ENCODE measurements around the gene ZNF511.
"Not testable (repeated sequence)": the region's sequence is repeated elsewhere in the genome, so short reads cannot be mapped to it uniquely, and the experiment has no call there.

Gene ZNF511, protein sequence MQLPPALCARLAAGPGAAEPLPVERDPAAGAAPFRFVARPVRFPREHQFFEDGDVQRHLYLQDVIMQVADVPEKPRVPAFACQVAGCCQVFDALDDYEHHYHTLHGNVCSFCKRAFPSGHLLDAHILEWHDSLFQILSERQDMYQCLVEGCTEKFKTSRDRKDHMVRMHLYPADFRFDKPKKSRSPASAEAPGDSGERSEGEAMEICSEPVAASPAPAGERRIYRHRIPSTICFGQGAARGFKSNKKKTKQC

GRCh38 chr10:133308421-133309099 is at the start of gene ZNF511, which contains the start of gene TUBGCP2:
Gene ZNF511 (plus strand): TSS chr10:133308914. CDS start chr10:133308944, 30 bp downstream.
Gene TUBGCP2 (minus strand): TSS chr10:133308872. CDS start chr10:133302941, 5,931 bp downstream.
- peak; percentile 95 for DNase-seq (ENCODE audit: low spot score)

DNA sequence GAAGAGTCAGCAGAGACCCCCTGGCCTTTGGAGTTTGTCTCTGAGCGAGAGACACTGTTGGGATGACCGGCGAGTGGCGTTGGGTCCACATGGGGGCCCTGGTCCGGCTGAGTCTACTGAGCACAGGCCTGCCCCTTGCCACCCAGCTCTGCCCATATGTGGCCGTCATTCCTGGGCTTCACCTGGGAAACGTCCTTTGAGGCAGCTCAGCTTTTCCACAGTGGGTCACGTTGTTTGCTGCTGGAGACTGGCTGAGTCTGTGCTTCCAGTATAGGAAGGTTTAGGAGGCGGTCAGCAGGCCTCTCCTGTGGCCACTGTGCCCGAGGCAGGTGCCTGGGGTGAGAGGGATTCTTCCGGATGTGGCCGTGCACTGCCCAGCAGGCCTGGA is 49.1 kb upstream of the ZNF511 start:
- DNase-seq (ENCODE audit: low spot score), result no peak

DNA sequence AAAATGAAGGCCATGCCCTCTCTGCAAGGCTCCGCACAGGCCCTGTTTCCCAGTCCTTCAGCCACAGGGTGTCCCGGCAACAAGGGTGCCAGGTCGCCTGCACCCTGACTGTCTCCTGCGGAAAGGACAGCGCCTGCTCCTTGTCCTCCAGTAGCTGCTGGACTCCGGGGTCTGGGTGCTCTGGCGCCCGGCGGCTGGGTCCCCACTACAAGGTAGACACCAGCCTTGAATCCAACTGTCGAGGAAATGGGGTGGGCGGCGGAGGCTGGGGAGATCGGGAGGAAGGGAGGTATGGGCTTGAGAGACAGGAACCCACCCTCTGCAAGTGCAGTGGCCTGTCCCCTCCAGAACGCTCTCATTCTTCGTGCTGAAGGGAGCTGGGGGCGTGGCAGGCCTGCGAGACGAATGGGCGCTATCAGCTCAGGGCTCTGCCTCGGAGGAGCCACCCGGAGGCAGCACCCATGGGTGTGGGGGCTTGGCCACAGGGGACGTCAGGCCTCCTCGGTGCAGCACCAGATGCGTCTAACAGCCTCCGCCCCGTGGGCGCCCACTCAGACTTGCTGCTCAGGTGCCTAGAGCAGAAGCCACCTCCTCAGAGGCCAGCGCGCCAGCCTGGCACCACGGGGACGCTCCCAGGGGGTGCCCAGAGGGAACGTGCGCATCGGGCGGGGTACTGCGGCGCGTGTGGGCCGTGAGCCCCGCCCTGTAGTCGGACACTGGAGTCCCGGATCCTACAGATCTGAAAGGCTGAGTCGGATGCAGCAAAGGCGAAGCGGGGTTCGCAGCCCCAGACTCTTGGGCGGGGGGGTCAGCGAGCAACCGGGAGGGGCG is 47.6 kb upstream of the ZNF511 start:
- peak; percentile 72 for DNase-seq (ENCODE audit: low spot score)

GRCh38 chr10:133261726-133262325 is 46.9 kb upstream of the ZNF511 start:
- peak; percentile 94 for DNase-seq (ENCODE audit: low spot score)

DNA sequence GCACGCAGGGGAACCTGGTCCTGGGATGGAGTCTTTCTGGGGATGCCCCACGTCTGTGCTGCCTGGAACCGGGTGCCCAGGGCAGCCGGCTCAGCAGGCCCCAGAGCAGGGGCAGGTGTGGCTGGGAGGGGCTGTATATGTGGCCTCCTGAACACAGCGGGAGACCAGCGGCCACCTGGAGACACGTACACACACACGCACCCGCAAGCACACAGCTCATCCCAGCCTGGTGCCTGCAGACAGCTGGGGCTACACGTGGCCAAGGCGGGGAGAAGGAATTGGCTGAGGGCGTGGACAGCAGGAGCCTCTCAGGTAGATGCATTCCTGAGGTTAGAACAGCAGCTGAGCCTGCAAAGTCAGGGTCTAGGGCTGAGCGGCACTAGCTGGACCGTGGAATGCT is 46.0 kb upstream of the ZNF511 start:
- no peak for DNase-seq (ENCODE audit: low spot score)

DNA sequence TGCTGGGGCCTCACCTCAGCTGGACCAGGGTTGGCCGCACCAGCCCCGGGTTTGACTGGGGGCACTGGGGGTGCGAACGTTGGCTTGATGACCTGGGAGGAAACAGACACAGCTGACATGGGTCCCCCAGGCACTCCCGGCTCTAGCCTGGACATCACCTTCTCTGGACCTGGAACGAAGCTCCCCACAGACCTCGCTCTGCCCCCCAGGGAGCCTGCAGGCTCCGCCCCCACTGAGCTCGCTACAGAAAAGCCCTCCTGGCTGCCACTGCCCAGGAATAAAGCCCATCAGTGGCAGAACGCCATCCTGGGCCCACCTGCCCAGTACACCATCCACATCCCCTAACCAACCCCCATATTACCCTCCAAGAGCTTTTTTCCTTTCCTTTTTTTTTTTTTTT is 45.0 kb upstream of the ZNF511 start:
- DNase-seq (ENCODE audit: low spot score), result no peak

DNA sequence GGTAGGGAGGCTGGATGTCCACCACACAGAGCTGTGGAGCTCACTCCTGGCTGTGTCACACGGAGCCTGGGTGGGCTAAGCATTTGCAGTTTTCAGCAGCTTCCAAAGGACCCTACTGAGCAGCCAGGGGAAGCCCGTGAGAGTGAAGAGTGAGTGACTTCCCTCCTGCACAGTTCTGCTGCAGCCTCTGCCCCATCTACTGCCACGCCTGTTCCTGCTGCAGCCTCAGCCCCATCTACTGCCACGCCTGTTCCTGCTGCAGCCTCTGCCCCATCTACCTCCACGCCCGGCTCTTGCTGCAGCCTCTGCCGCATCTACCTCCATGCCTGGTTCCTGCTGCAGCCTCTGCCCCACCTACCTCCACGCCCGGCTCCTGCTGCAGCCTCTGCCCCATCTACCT is 44.3 kb upstream of the ZNF511 start:
- no peak for DNase-seq (ENCODE audit: low spot score)

GRCh38 chr10:133265052-133265451 is 43.7 kb upstream of the ZNF511 start:
- not testable (repeated sequence) for DNase-seq (ENCODE audit: low spot score)

DNA sequence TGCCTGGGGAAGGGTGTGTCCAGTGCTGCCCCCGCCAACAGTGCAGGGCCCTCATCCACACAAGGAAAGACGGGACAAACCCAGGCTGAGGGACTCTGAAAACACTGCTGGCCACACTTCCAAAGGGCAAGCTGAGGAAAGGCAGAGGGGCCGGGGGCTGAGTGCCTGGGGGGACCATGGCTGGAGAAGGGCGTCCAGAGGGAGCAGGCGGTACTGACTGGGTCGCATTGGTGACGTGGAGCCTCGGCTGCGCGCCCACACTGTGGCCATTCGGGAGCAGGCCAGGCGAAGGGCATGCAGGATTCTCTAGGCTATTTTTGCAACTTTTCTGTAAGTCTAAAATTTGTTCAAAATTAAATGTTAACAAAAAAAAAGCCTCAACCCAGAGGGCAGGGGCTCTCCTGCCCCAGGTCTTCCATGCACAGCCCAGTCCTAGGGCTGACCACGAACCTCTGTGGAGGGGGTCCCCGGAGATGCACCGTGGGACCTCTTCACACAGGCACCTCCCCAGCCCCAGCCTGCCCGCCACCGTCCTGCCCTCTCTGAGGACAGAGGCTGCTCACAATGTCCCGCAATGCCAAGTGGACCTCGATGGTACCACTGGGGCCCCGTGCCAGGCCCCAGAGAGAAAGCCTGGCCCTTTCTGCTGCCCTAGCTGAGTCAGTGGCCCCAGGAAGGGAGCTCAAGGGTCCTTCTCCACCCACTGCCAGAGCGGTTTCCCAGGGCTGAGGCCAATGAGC is 42.5 kb upstream of the ZNF511 start:
- DNase-seq (ENCODE audit: low spot score), result no peak

- DNase-seq (ENCODE audit: low spot score), result no peak
Observed at GRCh38 chr10:133267293-133267692, 41.4 kb upstream of the ZNF511 start.

- no peak for DNase-seq (ENCODE audit: low spot score)
Observed at GRCh38 chr10:133267829-133268228, 40.9 kb upstream of the ZNF511 start.

DNA sequence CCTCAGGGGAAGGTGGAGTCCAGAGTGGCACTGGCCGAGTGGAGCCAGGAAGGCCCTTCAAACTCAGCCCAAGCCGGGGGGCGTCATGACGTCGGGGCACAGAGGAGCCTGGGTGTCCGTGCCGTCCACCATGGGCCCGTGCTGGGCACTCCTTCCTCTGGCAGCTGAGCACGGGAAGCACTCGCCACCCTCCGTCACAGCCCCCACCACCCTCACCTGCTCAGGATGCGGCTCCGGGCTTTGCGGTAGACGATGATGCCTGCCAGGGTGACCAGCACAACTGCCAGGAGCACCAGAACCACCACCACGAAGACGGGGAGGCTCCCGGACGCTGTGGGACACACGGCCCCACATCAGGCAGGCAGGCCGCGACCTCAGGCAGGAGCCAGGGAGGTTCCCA is 40.2 kb upstream of the ZNF511 start:
- no peak for DNase-seq (ENCODE audit: low spot score)

DNA sequence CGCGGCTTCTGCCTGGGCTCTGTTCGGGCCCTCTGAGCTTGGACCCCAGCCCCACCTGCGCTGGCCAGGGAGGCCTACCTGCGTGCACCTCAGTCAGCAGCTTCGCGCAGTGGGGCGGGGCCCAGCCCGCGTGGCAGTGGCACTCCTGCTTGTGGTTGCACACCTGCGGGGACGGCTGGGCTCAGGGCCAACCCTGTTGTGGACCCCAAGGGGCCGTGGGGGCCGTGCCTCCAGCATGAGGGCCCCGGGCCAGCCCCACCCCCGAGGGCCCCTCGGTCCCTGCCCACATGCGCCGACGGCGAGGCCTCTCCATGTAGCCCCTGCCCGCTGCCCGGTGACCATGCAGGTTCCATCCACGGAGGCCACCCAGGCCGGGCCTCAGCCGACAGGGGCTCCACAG is 39.3 kb upstream of the ZNF511 start:
- DNase-seq (ENCODE audit: low spot score), result no peak

DNA sequence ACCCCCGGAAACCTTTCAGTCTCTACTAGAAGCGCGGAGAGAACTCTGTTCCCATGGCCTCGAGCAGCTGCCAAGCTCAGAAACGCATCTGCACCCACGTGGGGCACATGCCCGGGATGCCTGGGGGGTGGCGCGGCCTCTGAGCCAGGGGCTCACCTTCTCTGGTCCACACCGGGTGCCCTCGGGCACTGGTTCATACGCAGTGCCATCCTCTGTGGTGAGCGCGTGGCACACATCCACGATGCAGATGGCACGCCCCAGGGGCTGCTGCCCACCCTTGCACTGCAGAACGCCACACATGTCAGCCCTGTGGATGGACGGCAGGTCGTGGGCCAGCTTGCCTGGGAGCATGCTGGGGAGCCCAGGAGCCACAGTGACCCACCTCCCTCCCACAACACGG is 38.5 kb upstream of the ZNF511 start:
- no peak for DNase-seq (ENCODE audit: low spot score)

DNA sequence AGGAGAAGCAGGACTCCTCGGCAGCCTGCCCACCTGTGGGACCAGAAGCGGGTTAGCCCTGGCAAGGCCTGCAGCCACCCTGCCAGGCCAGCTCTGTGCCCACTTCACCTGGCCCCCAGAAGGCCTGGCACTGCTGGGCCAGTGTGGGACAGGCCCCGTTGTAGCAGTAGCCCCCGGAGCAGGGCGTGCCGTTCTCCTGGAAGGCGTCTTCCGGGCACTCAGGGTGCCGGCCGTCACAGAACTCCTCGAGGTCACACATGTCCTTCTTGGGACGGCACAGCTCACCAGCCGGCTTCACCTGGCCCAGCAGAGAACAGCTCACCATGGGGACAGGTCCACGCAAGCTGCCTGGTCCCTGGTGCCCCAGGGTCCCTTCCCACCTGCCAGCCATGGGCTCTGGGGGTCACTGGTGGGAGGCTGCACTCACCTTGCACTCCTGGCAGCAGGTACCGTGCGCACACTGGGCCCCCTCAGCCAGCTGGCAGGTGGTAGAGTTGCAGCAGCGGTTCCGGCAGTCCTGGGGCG is 37.9 kb upstream of the ZNF511 start:
- DNase-seq (ENCODE audit: low spot score), result no peak

DNA sequence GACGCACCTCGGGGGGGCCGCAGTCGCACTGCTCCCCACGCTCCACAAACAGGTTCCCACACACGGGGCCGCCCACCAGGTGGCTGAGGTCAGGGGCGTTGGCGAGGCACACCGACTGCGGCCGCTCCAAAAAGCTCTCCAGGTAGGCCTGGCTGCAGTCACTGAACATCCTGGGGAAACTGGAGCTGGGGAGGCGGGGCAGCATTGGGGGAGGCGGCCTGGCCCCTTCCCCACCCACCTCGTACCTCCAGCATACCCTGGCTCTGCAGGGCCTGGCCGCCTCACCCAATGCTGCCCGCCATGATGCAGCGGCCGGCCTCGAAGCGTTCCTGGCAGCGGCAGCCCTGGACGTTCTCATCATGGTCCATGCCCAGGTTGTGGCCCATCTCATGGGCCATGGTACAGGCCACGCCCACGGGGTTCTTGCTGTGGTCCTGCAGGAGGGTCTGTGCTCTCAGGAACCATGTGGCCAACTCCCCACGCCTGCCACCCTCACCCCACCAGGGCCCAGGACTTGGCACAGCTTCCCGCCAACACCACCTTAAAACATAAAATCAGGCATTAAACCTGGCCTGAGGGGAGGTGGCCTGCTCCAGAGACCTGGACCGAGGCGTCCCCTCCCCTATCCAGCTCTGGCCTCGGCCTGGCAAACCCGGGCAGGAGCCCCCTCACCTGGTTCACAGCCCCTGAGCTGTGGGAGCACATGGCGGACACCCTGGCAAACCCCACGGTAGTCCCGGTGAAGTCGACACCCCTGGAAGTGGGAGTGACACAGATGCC is 37.0 kb upstream of the ZNF511 start:
- DNase-seq (ENCODE audit: low spot score), result no peak

- DNase-seq (ENCODE audit: low spot score), result no peak
Observed at GRCh38 chr10:133272301-133272963, 36.3 kb upstream of the ZNF511 start.

DNA sequence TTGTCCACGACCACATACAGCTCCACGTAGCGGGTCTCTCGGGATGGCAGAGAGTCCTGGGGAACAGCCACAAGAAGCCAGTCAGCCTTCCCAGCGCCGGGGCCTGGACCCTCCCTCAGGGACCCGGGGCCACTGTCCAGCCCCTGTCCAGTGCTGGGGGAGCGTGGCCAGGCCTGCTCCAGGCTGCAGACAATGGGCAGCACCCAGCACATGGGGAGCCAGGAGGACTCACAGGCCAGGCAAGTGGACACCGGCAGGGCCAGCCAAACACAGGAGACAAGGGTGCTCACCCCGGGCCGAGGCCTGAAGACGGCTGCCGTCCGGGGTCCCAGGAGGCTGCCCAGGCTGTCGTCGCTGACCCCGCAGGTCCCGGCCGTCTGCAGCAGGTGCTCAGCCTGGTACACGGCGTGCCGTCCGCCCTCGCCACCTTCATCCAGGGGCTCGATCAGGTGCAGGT is 35.7 kb upstream of the ZNF511 start:
- no peak for DNase-seq (ENCODE audit: low spot score)

DNA sequence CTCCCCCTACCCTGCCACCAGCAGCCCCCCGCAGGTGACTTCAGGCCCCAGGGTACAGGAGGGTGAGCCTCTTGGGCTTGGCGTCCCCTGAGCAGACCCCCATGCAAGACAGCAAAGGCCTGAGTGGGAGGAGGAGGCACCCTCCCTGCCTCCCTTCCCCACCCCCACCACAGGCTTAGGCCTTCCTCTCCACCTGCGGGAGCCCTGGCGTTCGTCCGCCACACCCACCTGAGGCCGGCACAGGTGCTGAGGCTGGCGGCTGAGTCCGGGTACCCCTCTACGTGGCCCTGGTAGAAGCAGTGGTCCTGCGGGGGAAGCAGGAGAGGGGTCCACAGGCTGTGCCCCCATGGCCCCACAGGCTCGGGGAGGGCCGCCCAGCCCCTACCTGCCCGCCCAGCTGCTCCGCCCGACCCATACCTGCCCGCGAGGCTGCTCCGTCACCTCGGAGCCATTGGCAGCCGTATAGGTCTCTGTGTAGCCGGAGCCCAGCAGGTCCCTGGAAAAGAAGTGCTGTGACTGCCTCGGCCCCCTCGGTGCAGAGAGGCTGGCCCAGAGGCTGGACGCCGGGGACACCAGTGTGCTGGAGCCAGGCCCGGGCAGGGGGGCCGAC is 35.1 kb upstream of the ZNF511 start:
- no peak for DNase-seq (ENCODE audit: low spot score)

Data from AG08396 (cell line).